GM12878 (cell line): Measurements from ENCODE around the gene SLC6A2. TPM values are rescaled to one million over a fixed set of nuclear protein-coding genes. Genes with fewer than 3 reads are reported as not detected.

Experiments
- ATAC-seq: fragments of 200-7000 bp; cut with Tn5 transposase; 3 replicates; pipeline ENCODE4 v1.9.1; 2020; ENCODE audit warnings: mild to moderate bottlenecking, moderate library complexity
- BruUV-seq: library from RNA; stranded (reverse); fragments of 400-500 nt; replicated peaks from 2 replicates; lab custom pipeline; 2021; lab: Mats Ljungman, UMichigan
- CTCF ChIA-PET: fragments of 300-600 bp; sonication (Branson Sonifier 250); formaldehyde crosslinking; extraction: SDS; loops from one replicate; lab custom pipeline; 2021; ENCODE audit warnings: inconsistent platforms; lab: Yijun Ruan, JAX
- POLR2A ChIA-PET: fragments of 350-600 bp; formaldehyde crosslinking; extraction: SDS; loops from one replicate; lab custom pipeline; 2021; ENCODE audit warnings: inconsistent platforms; lab: Charles Lee
- RAD21 ChIA-PET: fragments of 300-600 bp; sonication (Branson Sonifier 250); formaldehyde crosslinking; loops from one replicate; lab custom pipeline; 2023; ENCODE audit warnings: antibody characterized with exemption; ENCODE audit not compliant: unreplicated experiment; lab: Charles Lee
- SMC1A ChIA-PET: fragments of 300-600 bp; sonication (Branson Sonifier 250); formaldehyde crosslinking; loops from one replicate; lab custom pipeline; 2023; ENCODE audit not compliant: unreplicated experiment, uncharacterized antibody; lab: Charles Lee
- DNase-seq: peaks from one replicate; pipeline ENCODE4 v3.0.0-alpha.2; 2011; ENCODE audit warnings: low read depth, low spot score
- FAIRE-seq: peaks from 3 replicates; lab custom pipeline; 2011; peaks lifted over from hg19 to GRCh38; lab: Jason Lieb, UNC
- H2AFZ ChIP-seq: 2 replicates; pipeline ENCODE4 v1.6.0; 2011; ENCODE audit warnings: low read depth, low read length, control low read depth; ENCODE audit not compliant: control insufficient read depth
- H3K27ac ChIP-seq: 2 replicates; pipeline ENCODE4 v1.5.1; 2011; ENCODE audit warnings: control low read depth; ENCODE audit not compliant: control insufficient read depth, insufficient read depth
- H3K27me3 ChIP-seq, 2 experiments: replicated peaks in 1 of 2; 2 replicates each; pipeline versions ENCODE4 v1.6.0 to v1.6.1; 2011; ENCODE audit warnings: low read length in 1 of 2; ENCODE audit not compliant: control insufficient read depth in 2 of 2, insufficient read depth in 2 of 2
- H3K36me3 ChIP-seq, 2 experiments: 2 replicates each; pipeline ENCODE4 v1.5.1; 2011; ENCODE audit warnings: low read length in 1 of 2; ENCODE audit not compliant: control insufficient read depth in 2 of 2, insufficient read depth in 2 of 2
- H3K4me1 ChIP-seq: 2 replicates; pipeline ENCODE4 v1.6.1; 2011; ENCODE audit warnings: mild to moderate bottlenecking, low read length, moderate library complexity, mixed read lengths; ENCODE audit not compliant: control insufficient read depth, insufficient read depth
- H3K4me2 ChIP-seq: 2 replicates; pipeline ENCODE4 v1.6.0; 2011; ENCODE audit warnings: control low read depth; ENCODE audit not compliant: control insufficient read depth, insufficient read depth
- H3K4me3 ChIP-seq: fragments of 200-600 bp; sonication (generic); 2 replicates; pipeline ENCODE4 v1.5.1; 2016
- H3K79me2 ChIP-seq: 2 replicates; pipeline ENCODE4 v1.6.0; 2011; ENCODE audit warnings: low read length; ENCODE audit not compliant: control insufficient read depth, insufficient read depth
- H3K9ac ChIP-seq: 2 replicates; pipeline ENCODE4 v1.8.0; 2011; ENCODE audit warnings: low read length, control low read depth, mixed read lengths; ENCODE audit not compliant: control insufficient read depth, insufficient read depth
- H3K9me3 ChIP-seq: replicated peaks from 3 replicates; pipeline ENCODE4 v1.5.1; 2011; ENCODE audit warnings: mild to moderate bottlenecking, low read length; ENCODE audit not compliant: control insufficient read depth, insufficient read depth
- H4K20me1 ChIP-seq: 2 replicates; pipeline ENCODE4 v1.6.0; 2011; ENCODE audit not compliant: control insufficient read depth, insufficient read depth
- FOS ChIP-seq: IDR thresholded peaks from 3 replicates; pipeline ENCODE4 v1.6.1; 2011; ENCODE audit warnings: borderline replicate concordance; ENCODE audit not compliant: insufficient read length; ENCODE audit errors: extremely low read depth
- FOXM1 ChIP-seq: IDR thresholded peaks from 2 replicates; pipeline ENCODE4 v1.6.1; 2012; ENCODE audit warnings: low read depth, mild to moderate bottlenecking, inconsistent platforms, low read length, moderate library complexity
- HSF1 ChIP-seq: fragments of 150-350 bp; IDR thresholded peaks from 2 replicates; pipeline ENCODE4 v1.6.1; 2014; ENCODE audit warnings: mild to moderate bottlenecking, low read depth, low read length
- IKZF2 ChIP-seq, 2 experiments: fragments of 450-650 bp; IDR thresholded peaks; 2 replicates each; pipeline ENCODE4 v1.6.1; 2017; ENCODE audit warnings: mild to moderate bottlenecking in 2 of 2, moderate library complexity in 2 of 2
- IRF5 ChIP-seq: fragments of 450-650 bp; IDR thresholded peaks from 2 replicates; pipeline ENCODE4 v1.6.1; 2017; ENCODE audit warnings: borderline replicate concordance
- NKRF ChIP-seq: fragments of 450-650 bp; conservative IDR thresholded peaks from 2 replicates; pipeline ENCODE4 v1.6.1; 2017; ENCODE audit warnings: mild to moderate bottlenecking, moderate library complexity
- RAD21 ChIP-seq: IDR thresholded peaks from 2 replicates; pipeline ENCODE4 v1.6.1; 2011; ENCODE audit warnings: mild to moderate bottlenecking, low read depth, low read length, moderate library complexity; ENCODE audit not compliant: insufficient read depth
- SIX5 ChIP-seq: IDR thresholded peaks from 2 replicates; pipeline ENCODE4 v1.6.1; 2011; ENCODE audit warnings: mild to moderate bottlenecking, low read depth, low read length, moderate library complexity; ENCODE audit not compliant: severe bottlenecking
- TCF12 ChIP-seq: IDR thresholded peaks from 2 replicates; pipeline ENCODE4 v1.6.1; 2011; ENCODE audit warnings: low read depth, mild to moderate bottlenecking, low read length
- WGBS: methylation state at CpG from one replicate; pipeline ENCODE4 v1.1.6; 2016; ENCODE audit warnings: low lambda C conversion rate; ENCODE audit not compliant: insufficient replicate concordance, insufficient coverage; ENCODE audit errors: missing lambda C conversion rate; 5-methylcytosine and 5-hydroxymethylcytosine counted together
- in situ Hi-C: fragments of 300-500 bp; cut with MboI; formaldehyde crosslinking; loops from 9 replicates; pipeline ENCODE4 v1.14.3; 2018; ENCODE audit warnings: mixed read lengths
- intact Hi-C: fragments of 100-400 bp; cut with micrococcal nuclease; formaldehyde crosslinking; loops from one replicate; pipeline ENCODE4 v1.14.2; 2022; ENCODE audit not compliant: unreplicated experiment
- polyA plus RNA-seq, 11 experiments: library from polyadenylated mRNA; depleted of rRNA in 4 of 11; unstranded in 6 of 11; stranded (reverse) in 5 of 11; fragments of >200 nt; fragmentation: Nextera tagmentation in 4 of 11; fragmentation: Illumina TruSeq in 1 of 11; extraction: Ambion mirVana in 4 of 11; extraction: Trizol in 1 of 11; gene quantifications; 1 replicate in 1 of 11; 2 replicates in 10 of 11; pipeline versions ENCODE4 v1.2.1 to v1.2.3, GENCODE V29; 2011 to 2016; ENCODE audit warnings: inconsistent platforms in 2 of 11, missing spikeins in 2 of 11, low read depth in 1 of 11
- total RNA-seq, 4 experiments: library from RNA; depleted of rRNA in 3 of 4; stranded (reverse); fragments of >200 nt in 3 of 4; fragmentation: Illumina TruSeq in 1 of 4; extraction: Trizol in 1 of 4; gene quantifications; 2 replicates each; pipeline versions ENCODE4 v1.2.1 to v1.2.3, GENCODE V29; 2013 to 2021

Gene SLC6A2
- total and polyA plus RNA-seq, 10 of the 15 experiments (the other 5 are each of a cell fraction or from before 2014, with no cell fraction given): not detected

- ATAC-seq: no peak
- no peaks in the 10 kb centered on the region for H4K20me1 ChIP-seq
- H3K4me1 ChIP-seq: no peaks in the 10 kb centered on the region
- POLR2A ChIA-PET: no interaction called here
- SMC1A ChIA-PET: interaction anchor here (0.9 to 1.4 kb wide), 2 partner anchors 9 to 231 kb away, joined by 3 to 4 read pairs; no protein-coding TSS in a partner anchor
- 1% methylated on average over 5 of the region's 5 CpGs for WGBS
- H3K9ac ChIP-seq: no peak overlapping the region
- BruUV-seq: no TSS peak
- no peak overlapping the region for H3K27ac ChIP-seq
- in situ Hi-C loops (no loop called here), intact Hi-C loops (no loop called here)
- no peak overlapping the region for H3K4me2 ChIP-seq
- no peaks in the 10 kb centered on the region for H3K36me3 ChIP-seq
- TF ChIP-seq FOXM1 (no peak), FOS (no peak)
- no peaks in the 10 kb centered on the region for H3K27me3 ChIP-seq
- no peak overlapping the region for H2AFZ ChIP-seq
- no peak for DNase-seq
- H3K4me3 ChIP-seq: no peak overlapping the region
- FAIRE-seq: no peak
- H3K79me2 ChIP-seq: no peaks in the 10 kb centered on the region
- RAD21 ChIA-PET: no interaction called here
- no peaks in the 10 kb centered on the region for H3K9me3 ChIP-seq
- CTCF ChIA-PET: interaction anchor here (1.3 kb wide), 1 partner anchor 231 kb away, joined by 3 read pairs; no protein-coding TSS in a partner anchor
These were observed 39.8 kb downstream of the SLC6A2 start for GRCh38 chr16:55695595-55695994.

- no peak for FAIRE-seq
- H3K4me1 ChIP-seq: no peaks in the 10 kb centered on the region
- no peaks in the 10 kb centered on the region for H3K9me3 ChIP-seq
- ChIA-PET RAD21 (no interaction called here), CTCF (interaction anchor here (2.1 kb wide), 1 partner anchor 233 kb away, joined by 8 read pairs; no protein-coding TSS in a partner anchor), SMC1A (no interaction called here), POLR2A (no interaction called here)
- H3K27ac ChIP-seq: no peak overlapping the region
- in situ Hi-C loops (no loop called here), intact Hi-C loops (no loop called here)
- no peaks in the 10 kb centered on the region for H3K36me3 ChIP-seq
- ATAC-seq: no peak
- 55% methylated on average over 7 of the region's 7 CpGs for WGBS
- H3K4me2 ChIP-seq: no peak overlapping the region
- H4K20me1 ChIP-seq: no peaks in the 10 kb centered on the region; the same call in 1 of the 2 replicates
- H3K27me3 ChIP-seq: no peaks in the 10 kb centered on the region
- BruUV-seq: no TSS peak
- no peak overlapping the region for H3K9ac ChIP-seq
- no peak for DNase-seq
- no peaks in the 10 kb centered on the region for H3K79me2 ChIP-seq
- H2AFZ ChIP-seq: no peak overlapping the region
- H3K4me3 ChIP-seq: no peak overlapping the region
- TF ChIP-seq IRF5: no peak
- TF ChIP-seq FOS: no peak
- TF ChIP-seq IKZF2 (IDR thresholded peaks at IDR 0.05): no peak
- TF ChIP-seq TCF12: no peak
- no peak for TF ChIP-seq HSF1
- no peak for TF ChIP-seq RAD21
- no peak for TF ChIP-seq SIX5
- TF ChIP-seq NKRF: no peak
These were observed 42.1 kb downstream of the SLC6A2 start for GRCh38 chr16:55697867-55698266.
